Activated CD8-positive, alpha-beta T cell treated with anti-CD3 and anti-CD28 coated beads for 36 hours (primary cell): ENCODE results near the gene HBM. TPM values are rescaled to one million over a fixed set of nuclear protein-coding genes. Genes with fewer than 3 reads are reported as not detected.
"Not testable (repeated sequence)": the region's sequence is repeated elsewhere in the genome, so short reads cannot be mapped to it uniquely, and the experiment has no call there.

Experiments
- ATAC-seq: fragments of 200-7000 bp; cut with Tn5 transposase; one replicate; pipeline ENCODE4 v1.10.0; 2021; ENCODE audit warnings: mild to moderate bottlenecking, moderate library complexity
- CTCF ChIA-PET: fragments of 350-600 bp; sonication (Branson Sonifier 250); formaldehyde crosslinking; loops from one replicate; lab custom pipeline; 2021; ENCODE audit warnings: antibody characterized with exemption; lab: Charles Lee
- POLR2A ChIA-PET: fragments of 350-600 bp; sonication (Branson Sonifier 250); formaldehyde crosslinking; loops from one replicate; lab custom pipeline; 2021; ENCODE audit warnings: antibody characterized with exemption; lab: Charles Lee
- DNase-seq: peaks from one replicate; pipeline ENCODE4 v3.0.0-alpha.2; 2020
- H3K27ac Mint-ChIP-seq: one replicate; pipeline ENCODE4 v1.8.0; 2021; ENCODE audit warnings: mild to moderate bottlenecking, mixed read lengths
- H3K27me3 Mint-ChIP-seq: one replicate; pipeline ENCODE4 v1.8.0; 2021; ENCODE audit warnings: mixed read lengths
- H3K36me3 Mint-ChIP-seq: one replicate; pipeline ENCODE4 v1.8.0; 2021; ENCODE audit warnings: low read depth, mixed read lengths
- H3K4me1 Mint-ChIP-seq: one replicate; pipeline ENCODE4 v1.8.0; 2021; ENCODE audit warnings: low read depth, mixed read lengths
- H3K4me3 Mint-ChIP-seq: one replicate; pipeline ENCODE4 v1.8.0; 2021; ENCODE audit warnings: mild to moderate bottlenecking, moderate library complexity, mixed read lengths
- H3K9me3 Mint-ChIP-seq: one replicate; pipeline ENCODE4 v1.8.0; 2021; ENCODE audit warnings: mixed read lengths
- CTCF ChIP-seq: fragments of 200-600 bp; IDR thresholded peaks from one replicate; pipeline ENCODE4 v1.8.0; 2022; ENCODE audit warnings: antibody characterized with exemption, mild to moderate bottlenecking
- intact Hi-C: fragments of 100-400 bp; cut with micrococcal nuclease; formaldehyde crosslinking; loops from one replicate; pipeline ENCODE4 v1.10.0; 2022
- total RNA-seq, 2 experiments: library from RNA; stranded (reverse); gene quantifications; one replicate each; pipeline ENCODE4 v1.2.3, GENCODE V29; 2021

Gene HBM
- total RNA-seq, 2 experiments from 2014 or later, result not detected

GRCh38 chr16:119295-119694 lies 46.5 kb upstream of the HBM start:
- CTCF ChIA-PET, result interaction anchor here (1.2 to 4.9 kb wide), 4 partner anchors 13 to 243 kb away, joined by 3 to 49 read pairs (median 10); no protein-coding TSS in a partner anchor
- no peaks in the 10 kb centered on the region for H3K9me3 Mint-ChIP-seq
- H3K4me3 Mint-ChIP-seq, result no peak overlapping the region
- ATAC-seq (no peak), DNase-seq (no peak)
- TF ChIP-seq CTCF, result no peak
- intact Hi-C loops, result no loop called here
- H3K27ac Mint-ChIP-seq, result no peak overlapping the region
- no peaks in the 10 kb centered on the region for H3K27me3 Mint-ChIP-seq
- POLR2A ChIA-PET, result interaction anchor here (1.3 kb wide), 1 partner anchor 62 kb away, joined by 5 read pairs; no protein-coding TSS in a partner anchor
- peaks cover 11% of the 10 kb centered on the region for H3K36me3 Mint-ChIP-seq
- no peaks in the 10 kb centered on the region for H3K4me1 Mint-ChIP-seq

GRCh38 chr16:119835-120491 lies 45.8 kb upstream of the HBM start:
- Mint-ChIP-seq H3K27me3 (no peaks in the 10 kb centered on the region), H3K4me1 (no peaks in the 10 kb centered on the region), H3K36me3 (peaks cover 11% of the 10 kb centered on the region), H3K9me3 (no peaks in the 10 kb centered on the region), H3K27ac (no peak overlapping the region), H3K4me3 (no peak overlapping the region)
- intact Hi-C loops, result no loop called here
- no peak for TF ChIP-seq CTCF
- ChIA-PET CTCF (interaction anchor here (1.2 to 4.9 kb wide), 3 partner anchors 14 to 54 kb away, joined by 3 to 49 read pairs (median 8); no protein-coding TSS in a partner anchor), POLR2A (interaction anchor here (1.3 kb wide), 1 partner anchor 62 kb away, joined by 5 read pairs; no protein-coding TSS in a partner anchor)
- DNase-seq (no peak), ATAC-seq (no peak)

- no peaks in the 10 kb centered on the region for H3K4me1 Mint-ChIP-seq
- POLR2A ChIA-PET, result no interaction called here
- H3K27me3 Mint-ChIP-seq, result no peaks in the 10 kb centered on the region
- H3K36me3 Mint-ChIP-seq, result peaks cover 7% of the 10 kb centered on the region
- H3K27ac Mint-ChIP-seq, result no peak overlapping the region
- H3K4me3 Mint-ChIP-seq, result no peak overlapping the region
- DNase-seq (no peak), ATAC-seq (no peak)
- CTCF ChIA-PET, result interaction anchor here (4.9 kb wide), 1 partner anchor 15 kb away, joined by 49 read pairs; no protein-coding TSS in a partner anchor
- H3K9me3 Mint-ChIP-seq, result no peaks in the 10 kb centered on the region
- no peak for TF ChIP-seq CTCF
- intact Hi-C loops, result no loop called here
These were observed 45.0 kb upstream of the HBM start for GRCh38 chr16:120756-121155.

- ChIA-PET POLR2A (no interaction called here), CTCF (interaction anchor here (1.8 to 2.4 kb wide), 2 partner anchors 15 to 58 kb away, joined by 5 to 10 read pairs; partner anchors contain the start of gene HBQ1)
- H3K27me3 Mint-ChIP-seq, result no peaks in the 10 kb centered on the region
- peaks cover 3% of the 10 kb centered on the region for H3K36me3 Mint-ChIP-seq
- no peak overlapping the region for H3K4me3 Mint-ChIP-seq
- ATAC-seq (no peak), DNase-seq (no peak)
- intact Hi-C loops, result no loop called here
- H3K9me3 Mint-ChIP-seq, result no peaks in the 10 kb centered on the region
- H3K4me1 Mint-ChIP-seq, result no peaks in the 10 kb centered on the region
- no peak overlapping the region for H3K27ac Mint-ChIP-seq
- no peak for TF ChIP-seq CTCF
These were observed 43.4 kb upstream of the HBM start for GRCh38 chr16:122361-122760.

GRCh38 chr16:123558-124350 lies 42.0 kb upstream of the HBM start:
- H3K27me3 Mint-ChIP-seq, POLR2A ChIA-PET, H3K27ac Mint-ChIP-seq, H3K9me3 Mint-ChIP-seq, DNase-seq, H3K4me3 Mint-ChIP-seq, intact Hi-C loops, H3K36me3 Mint-ChIP-seq, ATAC-seq, H3K4me1 Mint-ChIP-seq: not testable (repeated sequence)
- CTCF ChIA-PET, result interaction anchor here (1.2 to 3.4 kb wide), 4 partner anchors 16 to 58 kb away, joined by 3 to 16 read pairs (median 10); no protein-coding TSS in a partner anchor
